Measurements from ENCODE around the gene IL17A. TPM values are rescaled to one million over a fixed set of nuclear protein-coding genes. Genes with fewer than 3 reads are reported as not detected.
A peak's percentile ranks its signal among the peaks of the same experiment; 100 is the strongest.

Gene IL17A
- total RNA-seq, 1 experiment from 2014 or later: not detected

DNA sequence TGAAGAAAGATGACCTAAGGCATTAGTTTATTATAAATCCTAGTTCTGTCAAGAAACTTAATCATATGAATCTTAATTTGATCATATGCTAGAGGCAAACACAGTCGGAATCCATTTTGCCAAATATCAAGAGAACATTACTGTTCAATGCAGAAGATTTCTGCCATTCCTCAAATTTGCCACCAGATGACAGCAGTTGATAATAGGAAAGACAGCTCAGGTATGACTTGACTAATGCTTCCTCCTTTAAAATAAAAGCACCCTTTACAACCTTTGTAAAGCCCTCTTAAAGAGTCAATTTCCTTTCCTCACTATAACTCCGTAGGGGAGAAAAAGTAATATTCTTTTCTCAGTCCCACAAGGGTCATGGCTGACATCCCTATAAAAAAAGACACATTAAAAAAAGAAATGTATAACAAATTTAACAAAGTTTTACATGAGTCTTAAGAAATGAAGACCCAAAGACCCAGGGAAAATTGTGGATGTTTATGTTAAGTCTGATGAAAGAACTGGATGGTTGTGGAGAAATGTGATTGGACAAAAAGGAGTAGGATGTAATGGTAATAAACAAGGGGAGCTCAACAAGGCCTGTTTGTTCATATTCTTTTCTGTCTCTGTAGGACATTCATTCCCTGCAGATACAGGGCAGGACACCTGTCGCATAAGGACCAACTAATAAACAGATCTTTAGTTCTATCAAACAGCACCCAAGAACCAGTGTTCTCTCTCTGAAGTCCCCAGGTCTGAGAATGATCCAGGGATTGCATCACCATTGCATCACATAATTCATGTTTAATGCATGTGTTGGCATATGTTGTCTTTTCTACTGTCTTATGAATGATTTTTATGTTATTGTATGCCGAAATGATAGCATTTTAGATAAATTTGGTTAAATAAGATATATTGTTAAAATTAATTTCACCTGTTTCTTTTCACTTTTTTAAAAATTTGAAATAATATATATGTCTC, 23.0 kb upstream of the IL17A start:
- ChIA-PET CTCF (interaction anchor here (0.7 to 1.2 kb wide), 2 partner anchors 50 to 71 kb away, joined by 3 to 4 read pairs; no protein-coding TSS in a partner anchor), POLR2A (ENCODE audit: unreplicated experiment) (no interaction called here)
- 0 out of 2 replicates have a peak, but pooled peaks cover 4% of the 10 kb centered on the region for H3K27me3 ChIP-seq (ENCODE audit: low read length)
- no peak overlapping the region for H3K9ac ChIP-seq (ENCODE audit: low read length)
- no peak overlapping the region for H3K27ac ChIP-seq (ENCODE audit: low read length)
- no TSS peak for BruUV-seq (replicated peaks)
- H3K4me2 ChIP-seq (ENCODE audit: low read length): no peak overlapping the region
- intact Hi-C loops (cut with micrococcal nuclease): loop anchor here (1.0 kb wide), 4 partner anchors 71 to 500 kb away; no protein-coding TSS in a partner anchor
- DNase-seq (peak; percentile 75), ATAC-seq (peak; percentile 86)
- H3K9me3 ChIP-seq (ENCODE audit: low read length): no peaks in the 10 kb centered on the region
- no peaks in the 10 kb centered on the region for H4K20me1 ChIP-seq (ENCODE audit: low read length)
- TF ChIP-seq EZH2phosphoT487 (IDR thresholded peaks at IDR 0.05; ENCODE audit: borderline replicate concordance, low read length) (no peak), EZH2 (IDR thresholded peaks at IDR 0.05; ENCODE audit: low read length, unreplicated experiment) (no peak)
- TF ChIP-seq, protein P1, sequence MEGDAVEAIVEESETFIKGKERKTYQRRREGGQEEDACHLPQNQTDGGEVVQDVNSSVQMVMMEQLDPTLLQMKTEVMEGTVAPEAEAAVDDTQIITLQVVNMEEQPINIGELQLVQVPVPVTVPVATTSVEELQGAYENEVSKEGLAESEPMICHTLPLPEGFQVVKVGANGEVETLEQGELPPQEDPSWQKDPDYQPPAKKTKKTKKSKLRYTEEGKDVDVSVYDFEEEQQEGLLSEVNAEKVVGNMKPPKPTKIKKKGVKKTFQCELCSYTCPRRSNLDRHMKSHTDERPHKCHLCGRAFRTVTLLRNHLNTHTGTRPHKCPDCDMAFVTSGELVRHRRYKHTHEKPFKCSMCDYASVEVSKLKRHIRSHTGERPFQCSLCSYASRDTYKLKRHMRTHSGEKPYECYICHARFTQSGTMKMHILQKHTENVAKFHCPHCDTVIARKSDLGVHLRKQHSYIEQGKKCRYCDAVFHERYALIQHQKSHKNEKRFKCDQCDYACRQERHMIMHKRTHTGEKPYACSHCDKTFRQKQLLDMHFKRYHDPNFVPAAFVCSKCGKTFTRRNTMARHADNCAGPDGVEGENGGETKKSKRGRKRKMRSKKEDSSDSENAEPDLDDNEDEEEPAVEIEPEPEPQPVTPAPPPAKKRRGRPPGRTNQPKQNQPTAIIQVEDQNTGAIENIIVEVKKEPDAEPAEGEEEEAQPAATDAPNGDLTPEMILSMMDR (conservative IDR thresholded peaks at IDR 0.05; ENCODE audit: low read depth, low read length): peak; percentile 89
- H3F3A ChIP-seq (ENCODE audit: low read length, unreplicated experiment): no peaks in the 10 kb centered on the region
- no peaks in the 10 kb centered on the region for H3K4me1 ChIP-seq (ENCODE audit: insufficient read depth, low read length)
- H3K79me2 ChIP-seq (ENCODE audit: low read length): no peaks in the 10 kb centered on the region
- H2AFZ ChIP-seq (ENCODE audit: low read length): peak overlapping the region; percentile 50
- no peaks in the 10 kb centered on the region for H3K9me2 ChIP-seq (replicated peaks; ENCODE audit: low read length)
- no peak overlapping the region for H3K4me3 ChIP-seq (ENCODE audit: low read length)
- no peaks in the 10 kb centered on the region for H3K36me3 ChIP-seq (ENCODE audit: low read depth, low read length)

DNA sequence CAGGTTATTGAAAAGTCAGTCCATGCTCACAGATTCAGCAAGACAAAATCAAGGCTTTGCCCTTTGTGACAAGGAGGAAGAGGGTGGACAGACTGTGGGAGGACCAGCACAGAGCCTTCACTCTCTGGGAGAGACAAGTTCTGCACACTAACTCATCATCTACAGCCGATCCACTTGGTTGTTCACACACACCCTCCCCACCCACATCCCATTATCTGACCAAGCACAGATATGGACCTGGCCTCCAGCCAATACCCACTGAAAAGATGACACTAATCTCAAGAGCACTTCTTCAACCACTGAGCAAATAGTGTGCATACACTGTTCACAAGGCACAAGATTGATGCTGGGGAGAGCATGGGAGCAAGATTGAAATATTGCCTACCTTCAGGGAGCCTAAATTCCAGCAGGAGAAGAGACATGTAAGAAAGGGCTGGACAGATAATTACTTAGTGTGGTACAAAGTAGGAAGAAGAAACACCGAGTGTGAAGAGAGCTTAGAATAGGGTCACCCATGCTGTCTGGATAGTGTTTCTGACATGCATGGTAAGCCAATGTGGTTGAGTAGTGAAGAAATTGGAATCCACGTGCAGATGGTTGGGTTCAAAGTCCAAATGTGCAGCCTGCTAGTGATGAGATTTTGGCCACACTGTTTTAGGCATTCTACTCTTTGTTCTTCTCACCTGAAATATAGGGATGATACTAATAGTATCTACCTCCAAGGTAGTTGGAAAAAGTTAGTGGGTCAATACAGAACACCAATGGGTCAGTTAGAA, 21.7 kb upstream of the IL17A start:
- Histone ChIP-seq H3K9ac (ENCODE audit: low read length) (no peak overlapping the region), H3K4me2 (ENCODE audit: low read length) (no peak overlapping the region), H3K9me2 (replicated peaks; ENCODE audit: low read length) (no peaks in the 10 kb centered on the region), H3F3A (ENCODE audit: low read length, unreplicated experiment) (no peaks in the 10 kb centered on the region), H3K9me3 (ENCODE audit: low read length) (no peaks in the 10 kb centered on the region), H2AFZ (ENCODE audit: low read length) (no peak overlapping the region), H3K36me3 (ENCODE audit: low read depth, low read length) (no peaks in the 10 kb centered on the region), H3K79me2 (ENCODE audit: low read length) (no peaks in the 10 kb centered on the region), H3K4me3 (ENCODE audit: low read length) (no peak overlapping the region), H3K4me1 (ENCODE audit: insufficient read depth, low read length) (no peaks in the 10 kb centered on the region), H4K20me1 (ENCODE audit: low read length) (no peaks in the 10 kb centered on the region), H3K27ac (ENCODE audit: low read length) (no peak overlapping the region), H3K27me3 (ENCODE audit: low read length) (0 out of 2 replicates have a peak, but pooled peaks cover 4% of the 10 kb centered on the region)
- DNase-seq: no peak
- CTCF ChIA-PET: interaction anchor here (1.2 kb wide), 1 partner anchor 70 kb away, joined by 3 read pairs; no protein-coding TSS in a partner anchor
- ATAC-seq: no peak
- POLR2A ChIA-PET (ENCODE audit: unreplicated experiment): no interaction called here
- TF ChIP-seq, protein P1 (conservative IDR thresholded peaks at IDR 0.05; ENCODE audit: low read depth, low read length): no peak
- TF ChIP-seq EZH2 (IDR thresholded peaks at IDR 0.05; ENCODE audit: low read length, unreplicated experiment) (no peak), EZH2phosphoT487 (IDR thresholded peaks at IDR 0.05; ENCODE audit: borderline replicate concordance, low read length) (no peak)
- intact Hi-C loops (cut with micrococcal nuclease): no loop called here
- BruUV-seq (replicated peaks): no TSS peak

All from PC-3 (cell line).